IMR-90 (cell line): Measurements from ENCODE around the gene BCKDK.

Source experiments
- BHLHE40 ChIP-seq: fragments of 150-350 bp; IDR thresholded peaks from 2 replicates; pipeline ENCODE4 v1.6.1; 2016; ENCODE audit warnings: mild to moderate bottlenecking, low read depth, low read length
- CEBPB ChIP-seq: IDR thresholded peaks from 2 replicates; pipeline ENCODE4 v1.6.1; 2012; ENCODE audit warnings: low read depth, low read length, improper control_type of control experiment
- FOS ChIP-seq: fragments of 150-350 bp; IDR thresholded peaks from 2 replicates; pipeline ENCODE4 v1.6.1; 2016; ENCODE audit warnings: low read depth, low read length
- MAZ ChIP-seq: IDR thresholded peaks from 2 replicates; pipeline ENCODE4 v1.6.1; 2012; ENCODE audit warnings: low read depth, mild to moderate bottlenecking, low read length, improper control_type of control experiment, moderate library complexity, borderline replicate concordance
- MXI1 ChIP-seq: IDR thresholded peaks from 2 replicates; pipeline ENCODE4 v1.6.1; 2012; ENCODE audit warnings: low read depth, mild to moderate bottlenecking, low read length, moderate library complexity, borderline replicate concordance
- NFE2L2 ChIP-seq: fragments of 150-350 bp; IDR thresholded peaks from 2 replicates; pipeline ENCODE4 v1.6.1; 2016; ENCODE audit warnings: low read depth, mild to moderate bottlenecking, low read length
- POLR2A ChIP-seq: IDR thresholded peaks from 2 replicates; pipeline ENCODE4 v1.6.1; 2012; ENCODE audit warnings: mild to moderate bottlenecking, low read depth, low read length
- RAD21 ChIP-seq: IDR thresholded peaks from 2 replicates; pipeline ENCODE4 v1.6.1; 2012; ENCODE audit warnings: low read length, improper control_type of control experiment
- RCOR1 ChIP-seq: IDR thresholded peaks from 2 replicates; pipeline ENCODE4 v1.6.1; 2012; ENCODE audit warnings: mild to moderate bottlenecking, low read length, improper control_type of control experiment; ENCODE audit not compliant: insufficient replicate concordance
- RFX5 ChIP-seq: IDR thresholded peaks from 2 replicates; pipeline ENCODE4 v1.8.0; 2012; ENCODE audit warnings: low read depth, mild to moderate bottlenecking, low read length, moderate library complexity
- TF ChIP-seq, protein P1 (sequence below): conservative IDR thresholded peaks from 2 replicates; pipeline ENCODE4 v1.5.1; 2012; ENCODE audit warnings: mild to moderate bottlenecking, low read depth, low read length, improper control_type of control experiment
- TF ChIP-seq, protein P2 (sequence below): fragments of 150-350 bp; IDR thresholded peaks from 2 replicates; pipeline ENCODE4 v1.6.1; 2017; ENCODE audit warnings: mild to moderate bottlenecking, antibody characterized with exemption, low read length, low read depth
- TF ChIP-seq, protein P3 (sequence below): fragments of 150-350 bp; IDR thresholded peaks from 2 replicates; pipeline ENCODE4 v1.6.1; 2016; ENCODE audit warnings: low read depth, mild to moderate bottlenecking, low read length, moderate library complexity, borderline replicate concordance

DNA sequence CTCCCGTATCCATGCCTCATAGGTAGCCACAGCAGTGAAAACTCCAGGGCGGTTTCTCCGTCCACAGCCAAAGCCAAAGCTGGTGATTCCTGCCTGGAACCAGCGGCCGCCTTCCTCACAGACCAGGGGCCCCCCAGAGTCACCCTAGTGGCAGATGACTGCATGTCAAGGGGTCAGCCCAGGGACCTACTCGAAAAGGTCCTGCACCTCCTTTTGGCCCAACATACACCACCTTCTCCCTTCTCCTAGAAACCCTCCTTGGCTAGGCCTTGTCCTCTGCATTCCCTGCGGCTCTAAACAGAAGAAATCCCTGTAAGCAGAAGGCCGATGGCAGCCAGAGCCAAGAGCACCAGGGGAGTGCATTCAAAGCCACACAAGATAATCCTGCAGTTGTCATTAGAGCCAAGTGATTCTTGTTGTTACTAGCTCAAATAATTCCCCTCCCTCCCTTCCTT is 35.5 kb downstream of the BCKDK start:
- TF ChIP-seq MXI1 (no peak), RAD21 (no peak), POLR2A (no peak), FOS (no peak), BHLHE40 (no peak), NFE2L2 (no peak), CEBPB (no peak), RFX5 (no peak), MAZ (no peak), RCOR1 (no peak)
- TF ChIP-seq, protein P1, sequence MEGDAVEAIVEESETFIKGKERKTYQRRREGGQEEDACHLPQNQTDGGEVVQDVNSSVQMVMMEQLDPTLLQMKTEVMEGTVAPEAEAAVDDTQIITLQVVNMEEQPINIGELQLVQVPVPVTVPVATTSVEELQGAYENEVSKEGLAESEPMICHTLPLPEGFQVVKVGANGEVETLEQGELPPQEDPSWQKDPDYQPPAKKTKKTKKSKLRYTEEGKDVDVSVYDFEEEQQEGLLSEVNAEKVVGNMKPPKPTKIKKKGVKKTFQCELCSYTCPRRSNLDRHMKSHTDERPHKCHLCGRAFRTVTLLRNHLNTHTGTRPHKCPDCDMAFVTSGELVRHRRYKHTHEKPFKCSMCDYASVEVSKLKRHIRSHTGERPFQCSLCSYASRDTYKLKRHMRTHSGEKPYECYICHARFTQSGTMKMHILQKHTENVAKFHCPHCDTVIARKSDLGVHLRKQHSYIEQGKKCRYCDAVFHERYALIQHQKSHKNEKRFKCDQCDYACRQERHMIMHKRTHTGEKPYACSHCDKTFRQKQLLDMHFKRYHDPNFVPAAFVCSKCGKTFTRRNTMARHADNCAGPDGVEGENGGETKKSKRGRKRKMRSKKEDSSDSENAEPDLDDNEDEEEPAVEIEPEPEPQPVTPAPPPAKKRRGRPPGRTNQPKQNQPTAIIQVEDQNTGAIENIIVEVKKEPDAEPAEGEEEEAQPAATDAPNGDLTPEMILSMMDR: no peak
- TF ChIP-seq, protein P2, sequence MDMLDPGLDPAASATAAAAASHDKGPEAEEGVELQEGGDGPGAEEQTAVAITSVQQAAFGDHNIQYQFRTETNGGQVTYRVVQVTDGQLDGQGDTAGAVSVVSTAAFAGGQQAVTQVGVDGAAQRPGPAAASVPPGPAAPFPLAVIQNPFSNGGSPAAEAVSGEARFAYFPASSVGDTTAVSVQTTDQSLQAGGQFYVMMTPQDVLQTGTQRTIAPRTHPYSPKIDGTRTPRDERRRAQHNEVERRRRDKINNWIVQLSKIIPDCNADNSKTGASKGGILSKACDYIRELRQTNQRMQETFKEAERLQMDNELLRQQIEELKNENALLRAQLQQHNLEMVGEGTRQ: no peak
- TF ChIP-seq, protein P3, sequence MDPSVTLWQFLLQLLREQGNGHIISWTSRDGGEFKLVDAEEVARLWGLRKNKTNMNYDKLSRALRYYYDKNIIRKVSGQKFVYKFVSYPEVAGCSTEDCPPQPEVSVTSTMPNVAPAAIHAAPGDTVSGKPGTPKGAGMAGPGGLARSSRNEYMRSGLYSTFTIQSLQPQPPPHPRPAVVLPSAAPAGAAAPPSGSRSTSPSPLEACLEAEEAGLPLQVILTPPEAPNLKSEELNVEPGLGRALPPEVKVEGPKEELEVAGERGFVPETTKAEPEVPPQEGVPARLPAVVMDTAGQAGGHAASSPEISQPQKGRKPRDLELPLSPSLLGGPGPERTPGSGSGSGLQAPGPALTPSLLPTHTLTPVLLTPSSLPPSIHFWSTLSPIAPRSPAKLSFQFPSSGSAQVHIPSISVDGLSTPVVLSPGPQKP: no peak
